Colonic mucosa (tissue), 4 donors: ENCODE measurements around the gene COG5. TPM values are rescaled to one million over a fixed set of nuclear protein-coding genes. Genes with fewer than 3 reads are reported as not detected.

Experiments
- DNase-seq: peaks from one replicate; pipeline ENCODE4 v3.0.0-alpha.2; 2020
- H3K27ac ChIP-seq: fragments of 200-600 bp; one replicate; pipeline ENCODE4 v1.8.0; 2021
- H3K27me3 ChIP-seq: fragments of 200-600 bp; one replicate; pipeline ENCODE4 v1.8.0; 2021
- H3K36me3 ChIP-seq: fragments of 200-600 bp; one replicate; pipeline ENCODE4 v1.8.0; 2021
- H3K4me1 ChIP-seq: fragments of 200-600 bp; one replicate; pipeline ENCODE4 v1.8.0; 2021; ENCODE audit warnings: mild to moderate bottlenecking
- H3K4me3 ChIP-seq: fragments of 200-600 bp; one replicate; pipeline ENCODE4 v1.8.0; 2021
- H3K9ac ChIP-seq, 2 donors: one replicate each; pipeline ENCODE4 v1.7.0; 2013; ENCODE audit warnings: control low read depth in 2 of 2, low read depth in 2 of 2, low read length in 2 of 2
- H3K9me3 ChIP-seq: fragments of 200-600 bp; one replicate; pipeline ENCODE4 v1.8.0; 2021
- intact Hi-C: fragments of 100-400 bp; cut with DNase I; formaldehyde crosslinking; loops from one replicate; pipeline ENCODE4 v1.14.1; 2022
- total RNA-seq, 2 donors: library from RNA; stranded (reverse); fragmentation: NEBNext Ultra II Directional in 1 of 2; extraction: Animal tissue kit (Norgen Biotek cat#: 25700) in 1 of 2; gene quantifications; one replicate each; pipeline ENCODE4 v1.2.1, GENCODE V29; 2021
- TF ChIP-seq, protein P1 (sequence below): fragments of 200-600 bp; IDR thresholded peaks from one replicate; pipeline ENCODE4 v1.8.0; 2022; ENCODE audit warnings: antibody characterized with exemption, mild to moderate bottlenecking
- donor health status: healthy.
- donor health status: DM: no; HTN: no; CAD: no.
- donor health status: DM: no; HTN: no; CAD: no.

The COG5 gene
- total RNA-seq, 2 donors from 2014 or later = 43.1 to 46.8 TPM

DNA sequence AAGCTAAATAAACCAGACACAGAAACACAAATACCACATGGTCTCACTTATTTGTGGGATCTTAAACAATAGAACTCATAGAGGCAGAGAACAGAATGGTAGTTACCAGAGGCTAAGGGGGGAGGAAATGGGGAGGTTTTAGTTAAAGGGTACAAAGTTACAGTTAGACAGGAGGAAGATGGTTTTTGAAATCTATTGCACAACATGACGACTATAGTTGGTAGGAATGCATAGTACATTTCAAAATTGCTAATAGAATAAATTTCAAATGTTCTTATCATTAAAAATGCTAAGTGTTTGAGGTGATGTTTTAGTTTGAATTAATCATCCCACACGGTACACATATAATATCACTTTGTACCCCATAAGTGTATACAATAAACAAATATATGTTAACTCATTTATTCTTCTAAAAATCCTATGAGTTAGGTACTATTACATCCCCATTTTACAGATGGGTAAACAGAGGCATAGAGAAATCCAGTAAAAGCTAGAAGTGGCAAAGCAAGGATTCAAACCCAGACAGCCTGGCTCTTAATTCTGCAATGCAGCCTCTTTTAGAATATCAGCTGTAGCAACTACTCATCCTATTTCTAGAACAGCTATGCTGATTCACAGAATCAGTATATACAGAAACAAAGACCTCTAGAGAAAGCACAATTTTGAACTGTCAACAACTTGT lies 344.0 kb downstream of the COG5 start:
- DNase-seq = no peak
- no peak overlapping the region for H3K27ac ChIP-seq
- no peak overlapping the region for H3K4me3 ChIP-seq
- no peaks in the 10 kb centered on the region for H3K9me3 ChIP-seq
- H3K4me1 ChIP-seq = no peaks in the 10 kb centered on the region
- no peaks in the 10 kb centered on the region for H3K36me3 ChIP-seq
- TF ChIP-seq, protein P1, sequence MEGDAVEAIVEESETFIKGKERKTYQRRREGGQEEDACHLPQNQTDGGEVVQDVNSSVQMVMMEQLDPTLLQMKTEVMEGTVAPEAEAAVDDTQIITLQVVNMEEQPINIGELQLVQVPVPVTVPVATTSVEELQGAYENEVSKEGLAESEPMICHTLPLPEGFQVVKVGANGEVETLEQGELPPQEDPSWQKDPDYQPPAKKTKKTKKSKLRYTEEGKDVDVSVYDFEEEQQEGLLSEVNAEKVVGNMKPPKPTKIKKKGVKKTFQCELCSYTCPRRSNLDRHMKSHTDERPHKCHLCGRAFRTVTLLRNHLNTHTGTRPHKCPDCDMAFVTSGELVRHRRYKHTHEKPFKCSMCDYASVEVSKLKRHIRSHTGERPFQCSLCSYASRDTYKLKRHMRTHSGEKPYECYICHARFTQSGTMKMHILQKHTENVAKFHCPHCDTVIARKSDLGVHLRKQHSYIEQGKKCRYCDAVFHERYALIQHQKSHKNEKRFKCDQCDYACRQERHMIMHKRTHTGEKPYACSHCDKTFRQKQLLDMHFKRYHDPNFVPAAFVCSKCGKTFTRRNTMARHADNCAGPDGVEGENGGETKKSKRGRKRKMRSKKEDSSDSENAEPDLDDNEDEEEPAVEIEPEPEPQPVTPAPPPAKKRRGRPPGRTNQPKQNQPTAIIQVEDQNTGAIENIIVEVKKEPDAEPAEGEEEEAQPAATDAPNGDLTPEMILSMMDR = no peak
- no peaks in the 10 kb centered on the region for H3K27me3 ChIP-seq
- intact Hi-C loops = loop anchor here (10.0 kb wide), 1 partner anchor 505 kb away; no protein-coding TSS in a partner anchor
- H3K9ac ChIP-seq = no peak overlapping the region

DNA sequence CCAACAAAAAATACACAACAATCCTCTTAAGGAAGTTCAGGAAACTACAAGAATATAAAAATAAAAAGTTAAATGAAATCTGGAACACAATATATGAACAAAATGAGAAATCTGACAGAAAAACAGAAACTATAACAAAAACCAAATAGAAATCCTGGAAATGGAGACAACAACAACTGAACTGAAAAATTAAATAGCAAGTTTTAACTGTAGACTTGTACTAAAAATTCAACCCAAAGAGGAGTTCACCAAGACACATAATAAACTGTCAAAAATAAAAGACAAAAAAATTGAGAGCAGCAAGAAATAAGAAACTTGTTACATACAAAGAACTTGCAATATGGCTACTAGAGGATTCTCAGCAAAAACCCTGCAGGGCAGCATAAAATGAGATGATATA lies 349.8 kb downstream of the COG5 start:
- TF ChIP-seq, protein P1 = no peak
- no peaks in the 10 kb centered on the region for H3K27me3 ChIP-seq
- H3K4me3 ChIP-seq = no peak overlapping the region
- intact Hi-C loops = loop anchor here (10.0 kb wide), 1 partner anchor 511 kb away; no protein-coding TSS in a partner anchor
- H3K9me3 ChIP-seq = no peaks in the 10 kb centered on the region
- H3K9ac ChIP-seq = no peak overlapping the region
- H3K27ac ChIP-seq = no peak overlapping the region
- no peak for DNase-seq
- H3K4me1 ChIP-seq = no peaks in the 10 kb centered on the region
- H3K36me3 ChIP-seq = peaks cover 1% of the 10 kb centered on the region

DNA sequence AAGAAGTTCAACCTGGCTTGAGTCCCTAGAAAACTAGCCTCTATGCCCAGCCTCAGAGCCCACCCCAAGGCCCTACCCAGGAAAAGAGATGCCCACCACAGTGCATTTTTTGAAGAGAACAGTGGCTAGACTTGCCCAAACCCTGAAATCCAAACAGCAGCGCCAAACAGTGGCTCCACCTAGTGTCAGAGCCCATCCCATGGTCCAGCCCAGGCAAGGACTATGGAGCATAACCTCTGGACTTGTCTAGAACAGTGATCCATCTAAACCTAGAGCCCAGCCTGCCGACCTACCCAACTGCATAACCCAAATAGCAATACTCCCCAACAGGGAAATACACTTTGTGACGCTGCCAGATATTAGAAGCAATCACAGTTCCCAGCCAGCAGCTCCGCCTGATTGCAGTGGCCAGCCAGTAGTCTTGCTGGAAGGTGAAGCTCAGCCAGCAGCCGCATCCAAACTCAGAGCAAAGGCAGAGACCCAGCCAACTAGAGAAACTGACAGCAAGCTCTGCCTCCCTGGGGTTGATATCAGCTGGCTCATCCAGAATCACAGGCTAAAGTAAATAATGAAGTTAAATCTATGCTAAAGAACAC lies 350.4 kb downstream of the COG5 start:
- H3K4me3 ChIP-seq = no peak overlapping the region
- TF ChIP-seq, protein P1 = no peak
- no peaks in the 10 kb centered on the region for H3K27me3 ChIP-seq
- H3K27ac ChIP-seq = no peak overlapping the region
- H3K9me3 ChIP-seq = no peaks in the 10 kb centered on the region
- intact Hi-C loops = loop anchor here (10.0 kb wide), 1 partner anchor 512 kb away; no protein-coding TSS in a partner anchor
- DNase-seq = no peak
- H3K36me3 ChIP-seq = peaks cover 5% of the 10 kb centered on the region
- H3K4me1 ChIP-seq = no peaks in the 10 kb centered on the region
- H3K9ac ChIP-seq = no peak overlapping the region

DNA sequence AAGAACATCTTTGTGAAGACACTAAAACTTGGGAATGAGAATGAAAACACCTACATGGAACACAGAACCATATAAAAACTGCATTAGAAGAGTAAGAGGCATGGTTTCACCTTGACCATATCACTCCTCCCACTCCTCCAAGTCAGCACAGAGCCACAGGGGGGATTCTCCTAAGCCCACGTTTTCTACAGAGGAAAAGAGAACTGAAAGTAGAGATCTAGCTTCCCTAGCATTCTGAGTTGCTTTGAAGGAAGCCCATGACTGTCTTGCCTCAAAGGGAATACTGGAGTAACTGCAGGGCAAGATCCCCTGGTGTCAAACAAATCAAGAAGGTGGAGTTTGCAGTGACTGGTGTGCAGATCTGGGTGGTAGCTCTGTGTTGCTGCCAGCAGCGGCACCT lies 351.0 kb downstream of the COG5 start:
- H3K27ac ChIP-seq = no peak overlapping the region
- no peaks in the 10 kb centered on the region for H3K9me3 ChIP-seq
- TF ChIP-seq, protein P1 = no peak
- no peak overlapping the region for H3K4me3 ChIP-seq
- intact Hi-C loops = loop anchor here (10.0 kb wide), 1 partner anchor 512 kb away; no protein-coding TSS in a partner anchor
- DNase-seq = no peak
- no peaks in the 10 kb centered on the region for H3K27me3 ChIP-seq
- H3K4me1 ChIP-seq = no peaks in the 10 kb centered on the region
- no peak overlapping the region for H3K9ac ChIP-seq
- H3K36me3 ChIP-seq = peaks cover 5% of the 10 kb centered on the region

DNA sequence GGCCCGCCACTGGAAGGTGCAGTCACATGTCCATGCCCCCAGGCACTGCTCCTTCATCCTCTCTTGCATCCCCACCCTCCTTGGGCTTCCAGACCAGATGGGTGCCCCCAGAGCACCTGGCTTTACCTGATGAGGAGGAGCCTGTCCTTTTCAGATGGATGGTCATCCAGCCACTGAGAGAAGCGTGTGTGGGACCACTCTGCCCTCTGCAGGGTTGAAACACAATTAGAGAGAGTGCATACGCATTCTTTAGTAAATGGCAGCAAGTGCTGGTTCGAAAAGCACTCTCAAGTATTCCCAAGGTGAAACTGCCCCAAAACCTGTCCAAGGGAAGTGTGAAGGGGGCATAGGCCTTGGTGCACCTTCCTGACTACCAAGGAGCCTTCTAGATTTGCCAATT lies 353.3 kb downstream of the COG5 start:
- intact Hi-C loops = loop anchor here (10.0 kb wide), 1 partner anchor 514 kb away; no protein-coding TSS in a partner anchor
- Histone ChIP-seq H3K36me3 (peaks cover 5% of the 10 kb centered on the region), H3K4me1 (no peaks in the 10 kb centered on the region), H3K9me3 (no peaks in the 10 kb centered on the region), H3K9ac (no peak overlapping the region), H3K27ac (no peak overlapping the region), H3K27me3 (no peaks in the 10 kb centered on the region), H3K4me3 (no peak overlapping the region)
- TF ChIP-seq, protein P1 = no peak
- DNase-seq = no peak
